Myocyte (in vitro differentiated cells): ENCODE data around the gene GRIK3. TPM values are rescaled to one million over a fixed set of nuclear protein-coding genes. Genes with fewer than 3 reads are reported as not detected.

Source experiments
- DNase-seq: peaks from one replicate; pipeline ENCODE4 v3.0.0-alpha.2; 2012; ENCODE audit warnings: low read depth
- total RNA-seq: library from RNA; depleted of rRNA; stranded (reverse); fragments of >200 nt; gene quantifications from 2 replicates; pipeline ENCODE4 v1.2.3, GENCODE V29; 2014

The GRIK3 gene
- total RNA-seq, 1 donor from 2014 or later = not detected

DNA sequence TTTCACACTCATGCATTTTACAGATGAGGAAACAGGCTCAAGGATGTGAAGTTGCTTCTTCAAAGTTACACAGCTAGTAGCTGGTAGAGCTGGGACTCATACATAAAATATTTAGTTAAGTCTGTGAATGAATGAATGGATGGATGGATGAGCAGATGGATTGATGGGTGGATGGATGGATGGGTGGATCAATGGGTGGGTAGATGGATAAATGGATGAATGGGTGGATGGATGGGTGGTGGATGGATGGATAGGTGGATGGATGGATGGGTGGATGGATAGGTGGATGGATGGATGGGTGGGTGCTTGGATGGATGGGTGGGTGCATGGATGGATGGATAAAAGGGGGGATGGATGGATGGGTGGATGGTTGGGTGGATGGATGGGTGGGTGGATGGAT, 240.9 kb downstream of the GRIK3 start:
- DNase-seq = no peak

DNA sequence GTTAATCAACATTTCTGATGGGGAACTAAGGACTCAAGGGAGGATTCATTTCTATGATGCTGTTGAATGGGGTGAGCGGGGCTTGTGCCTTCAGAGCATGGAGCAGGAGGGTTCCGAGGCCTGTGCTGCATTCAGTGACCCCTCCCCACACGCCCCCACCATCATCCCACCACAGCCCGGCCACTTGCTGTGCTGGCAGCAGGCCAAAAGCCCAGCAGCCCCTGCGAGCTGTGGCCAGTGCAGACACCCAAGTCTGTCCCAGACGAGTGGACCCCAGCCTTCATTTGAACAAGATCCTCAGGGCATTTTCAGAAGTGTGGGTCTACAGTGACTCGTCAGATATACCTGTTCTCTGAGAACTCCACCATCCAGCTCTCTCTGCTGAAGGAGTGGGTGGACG, 242.0 kb downstream of the GRIK3 start:
- DNase-seq = no peak

DNA sequence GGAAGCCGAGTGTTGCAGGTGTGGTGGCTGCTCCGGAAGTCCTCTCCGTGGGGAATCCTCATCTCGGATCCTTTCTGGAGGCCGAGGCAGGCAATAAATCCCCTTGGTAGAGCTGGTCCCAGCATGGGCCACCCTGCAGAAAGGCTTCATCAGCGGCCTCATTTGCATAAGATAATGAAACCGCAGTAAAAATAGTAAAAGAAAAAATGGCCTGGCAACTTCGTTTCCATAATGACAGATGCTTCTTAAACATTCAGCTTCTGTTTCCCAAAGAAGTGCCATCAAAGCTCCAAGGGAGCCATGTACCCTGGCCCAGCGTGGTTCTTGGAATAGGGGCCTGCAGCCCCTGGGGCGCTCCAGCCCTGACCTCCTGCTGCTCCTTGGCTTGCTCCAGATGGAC, 244.1 kb downstream of the GRIK3 start:
- DNase-seq = no peak

DNA sequence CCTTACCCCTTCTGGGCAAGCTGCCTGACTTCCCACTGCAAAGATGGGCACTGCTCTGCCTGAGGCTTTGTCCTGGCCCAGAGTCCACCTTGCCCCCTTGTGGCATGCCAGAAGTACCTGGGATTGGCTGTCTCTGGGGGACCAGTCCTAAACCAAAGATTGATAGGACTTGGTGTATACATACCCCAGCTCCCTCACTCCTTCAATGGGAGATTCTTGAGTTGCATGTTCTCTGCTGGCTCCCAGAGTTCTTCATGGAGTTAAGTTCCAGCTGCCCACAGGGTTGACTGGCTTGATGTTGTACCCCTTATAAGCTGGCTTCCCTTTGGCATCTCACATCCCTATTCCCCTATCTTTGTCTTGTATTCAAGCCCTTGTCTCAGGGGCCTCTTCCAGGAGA, 244.8 kb downstream of the GRIK3 start:
- no peak for DNase-seq

DNA sequence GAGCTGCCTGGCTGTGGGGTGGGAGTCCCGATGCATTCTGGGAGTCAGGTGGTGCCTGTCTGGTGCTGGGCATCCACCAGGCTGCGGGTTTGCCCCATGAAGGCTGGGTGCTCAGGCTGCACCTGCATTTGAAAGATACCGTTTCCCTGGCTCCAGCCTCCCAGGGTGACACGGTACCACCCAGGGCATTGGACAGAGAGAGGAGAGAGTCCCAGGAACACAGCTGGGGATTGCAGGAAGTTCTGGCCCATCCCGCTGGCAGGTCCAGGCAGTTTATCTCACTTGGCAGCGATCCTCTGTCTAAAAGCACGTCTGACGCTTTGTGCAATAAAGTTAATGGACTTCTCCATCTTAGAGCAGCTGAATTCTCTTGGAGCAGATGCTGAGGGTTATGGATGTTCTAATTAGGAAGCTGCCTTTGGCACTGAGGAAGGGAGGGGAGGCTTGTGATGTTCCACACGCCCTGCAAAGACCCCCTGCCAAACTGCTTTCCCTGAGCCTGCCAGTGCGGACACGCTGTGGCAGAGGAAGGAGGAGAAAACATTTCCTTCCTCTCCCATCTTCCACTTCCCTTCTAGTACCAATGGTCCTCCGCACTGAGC, 246.9 kb downstream of the GRIK3 start:
- no peak for DNase-seq

DNA sequence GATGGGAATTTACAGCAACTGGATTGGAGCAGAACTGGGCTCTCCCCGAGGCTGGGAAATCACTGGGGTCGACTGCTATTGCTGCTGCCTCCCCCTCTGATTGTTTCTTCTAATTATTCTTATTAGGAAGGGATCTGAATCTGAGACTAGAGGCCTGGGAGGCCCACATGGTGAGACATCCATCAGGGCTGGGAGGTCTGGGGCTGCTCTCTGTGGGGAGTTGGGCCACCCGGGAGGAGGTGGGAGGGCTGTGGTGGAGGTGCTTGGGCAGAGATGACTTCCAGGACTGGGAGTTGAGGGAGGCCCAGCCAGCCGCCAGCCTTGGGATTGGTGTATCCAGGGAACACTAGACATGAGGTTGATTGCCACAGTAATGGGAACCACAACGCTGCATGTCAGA, 247.9 kb downstream of the GRIK3 start:
- DNase-seq = no peak

DNA sequence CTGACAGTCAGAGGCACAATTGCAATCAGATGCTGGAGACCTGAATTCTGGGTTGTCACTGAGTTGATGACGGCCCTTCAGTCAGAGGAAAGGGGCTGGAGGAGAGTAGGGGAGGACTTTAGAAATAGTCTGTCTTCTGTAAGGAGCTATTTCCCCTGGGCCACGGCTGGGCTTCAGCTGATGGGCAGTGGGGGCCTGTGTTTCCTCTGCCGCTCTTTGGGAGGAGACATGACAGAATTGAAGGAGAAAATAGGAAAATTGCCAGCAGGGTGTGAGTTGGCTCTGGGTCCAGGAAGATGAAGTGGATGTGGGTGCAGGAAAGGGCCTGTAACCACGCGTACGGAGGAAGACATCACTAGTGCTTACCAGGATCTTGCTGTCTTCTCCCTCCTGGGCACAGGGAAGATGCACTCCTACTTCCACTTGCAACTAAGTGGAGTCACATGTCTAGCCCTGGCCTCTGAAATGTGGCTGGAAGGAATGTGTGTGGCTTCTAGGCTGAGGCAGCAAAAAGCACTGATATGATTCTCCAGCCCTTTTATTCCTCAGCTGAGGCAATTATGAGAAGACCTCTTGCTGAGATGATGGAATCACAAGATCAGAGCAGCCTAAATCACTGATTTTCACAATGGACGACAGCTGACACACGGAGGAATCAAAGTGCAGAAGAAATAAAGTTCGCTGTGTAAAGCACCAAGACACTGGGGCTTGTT, 250.0 kb downstream of the GRIK3 start:
- no peak for DNase-seq

DNA sequence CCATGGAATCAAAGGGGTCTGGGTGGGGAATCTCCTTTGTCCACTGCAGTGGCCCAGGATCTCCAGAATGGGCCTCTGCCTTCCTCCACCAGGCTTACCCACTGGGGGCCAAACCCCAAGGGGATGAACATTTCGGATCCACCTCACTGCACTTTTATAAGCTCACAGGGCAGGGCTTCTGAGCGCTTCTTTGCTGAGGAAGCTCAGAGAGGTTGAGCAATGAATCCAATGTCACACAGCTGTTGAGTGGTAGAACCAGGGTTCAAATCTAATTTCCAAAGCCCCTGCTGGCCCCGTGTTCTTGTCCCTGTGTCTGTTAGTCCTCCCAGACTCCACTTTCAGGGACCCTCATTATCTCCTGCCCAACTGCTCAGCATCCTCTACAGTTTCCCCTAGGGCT, 250.8 kb downstream of the GRIK3 start:
- DNase-seq = no peak

DNA sequence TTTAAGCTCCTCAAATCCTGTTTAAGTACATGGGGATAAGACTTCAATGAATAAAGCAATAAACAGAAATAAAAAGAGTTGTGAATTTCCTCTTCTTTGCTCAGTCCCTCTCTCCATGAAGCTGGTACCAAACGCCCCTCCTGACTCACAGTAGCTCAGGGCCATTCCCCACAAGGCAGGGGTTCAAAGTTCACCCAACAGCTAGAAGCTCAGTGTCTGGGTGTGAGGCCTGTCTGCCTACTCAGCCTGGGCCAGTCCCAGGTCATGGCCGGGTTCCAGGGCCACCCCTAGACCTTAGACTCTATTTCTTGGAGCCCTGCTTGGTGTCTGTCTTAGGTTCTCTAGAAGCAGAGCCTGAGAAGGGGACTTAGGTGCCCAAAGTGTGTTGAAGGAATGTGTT, 251.5 kb downstream of the GRIK3 start:
- no peak for DNase-seq

DNA sequence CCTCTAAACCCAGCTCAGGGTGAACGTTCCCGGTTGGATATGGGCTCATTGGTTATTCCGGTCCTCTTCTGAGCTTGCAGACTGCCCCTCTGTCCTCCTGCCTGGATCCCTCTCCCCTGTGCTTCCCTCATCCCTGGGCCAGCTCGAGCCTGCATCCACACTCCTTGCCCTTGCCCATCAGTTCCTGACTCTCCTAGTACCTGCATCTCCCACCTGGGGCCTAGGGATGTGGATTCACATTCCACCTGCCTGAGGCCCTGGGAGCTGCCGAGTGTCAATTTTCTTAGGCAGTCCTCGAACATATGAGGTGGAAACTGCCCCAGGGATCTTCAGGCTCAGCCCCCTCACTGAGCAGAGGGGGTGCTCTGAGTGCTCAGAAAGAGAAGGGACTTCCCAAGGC, 252.2 kb downstream of the GRIK3 start:
- no peak for DNase-seq

DNA sequence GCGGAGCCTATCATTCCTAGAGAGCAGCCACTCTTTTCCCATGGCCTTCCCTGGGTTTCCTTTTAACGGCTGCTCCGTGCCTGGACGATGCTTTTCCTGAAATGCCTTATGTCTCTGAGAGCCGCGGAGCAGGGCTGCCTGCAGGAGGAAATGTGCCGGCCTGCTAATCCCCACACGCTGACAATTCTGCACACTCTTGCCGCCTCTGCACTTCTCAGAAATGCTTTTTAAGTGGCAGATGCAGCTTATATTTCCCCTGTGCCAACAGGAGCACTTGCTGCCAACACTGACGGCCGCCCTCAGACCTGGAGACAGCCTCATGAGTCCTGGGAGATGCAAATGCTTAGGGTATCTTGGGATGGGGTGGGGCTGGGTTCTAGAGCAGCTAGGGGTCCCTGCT, 253.2 kb downstream of the GRIK3 start:
- DNase-seq = no peak

DNA sequence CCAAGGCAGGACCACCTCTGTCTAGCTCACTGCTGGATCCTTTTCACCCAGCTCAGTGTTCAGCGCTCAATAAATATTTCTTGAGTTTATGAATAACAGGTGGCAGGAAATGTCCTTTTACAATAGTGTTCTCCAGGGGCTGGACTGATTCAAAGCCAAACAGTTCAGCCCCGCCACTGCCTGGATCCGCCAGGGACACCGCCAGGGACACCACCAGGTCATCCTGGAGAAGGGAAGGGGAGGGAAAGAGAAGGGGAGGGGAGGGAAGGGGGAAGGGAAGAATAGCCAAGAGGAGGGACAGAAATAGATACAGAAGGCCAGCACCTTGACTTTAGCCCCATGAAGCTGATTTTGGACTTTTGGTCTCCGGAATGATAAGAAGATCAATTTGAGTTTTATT, 255.6 kb downstream of the GRIK3 start:
- no peak for DNase-seq

DNA sequence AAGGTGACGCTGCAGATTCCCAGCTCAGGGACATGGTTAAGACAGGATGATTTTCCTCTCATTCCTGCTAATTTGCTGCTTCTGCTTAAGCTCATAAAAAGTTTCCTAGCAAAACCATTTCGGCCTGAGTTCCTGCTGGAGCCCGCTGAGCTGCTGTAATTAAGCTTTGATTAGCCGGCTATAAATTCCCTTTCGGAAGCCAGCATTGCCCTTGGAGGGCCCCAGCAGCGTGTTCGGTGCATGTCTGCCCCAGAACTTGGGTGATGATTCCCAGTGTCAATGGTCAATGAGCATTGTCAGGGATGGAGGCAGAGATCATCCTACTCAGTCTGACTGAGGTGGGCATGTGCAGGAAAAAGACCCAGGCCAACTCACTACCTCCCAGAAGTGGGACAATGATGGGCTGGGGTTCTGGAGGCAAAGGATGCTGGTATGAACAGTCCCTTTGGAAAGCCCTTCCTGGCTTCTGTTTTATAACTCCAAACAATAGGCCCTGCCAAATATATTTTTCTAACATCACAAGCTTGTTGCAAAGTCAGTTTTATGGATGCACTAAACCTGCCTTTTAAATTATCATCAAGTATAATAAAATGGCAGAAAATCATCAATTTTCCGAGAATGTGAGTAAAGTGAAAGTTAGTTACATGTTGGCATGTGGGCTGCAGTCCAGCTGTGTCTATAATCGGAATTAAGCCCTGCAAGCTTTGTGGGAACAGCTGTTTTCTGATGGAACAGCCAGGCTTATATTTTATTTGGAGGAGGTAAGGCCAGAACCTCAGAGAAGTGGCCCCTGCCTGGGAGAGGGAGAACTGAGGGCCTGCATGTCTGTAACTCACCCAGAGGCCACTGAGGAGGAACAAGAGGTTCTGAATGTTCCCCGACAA, 257.1 kb downstream of the GRIK3 start:
- DNase-seq = no peak

DNA sequence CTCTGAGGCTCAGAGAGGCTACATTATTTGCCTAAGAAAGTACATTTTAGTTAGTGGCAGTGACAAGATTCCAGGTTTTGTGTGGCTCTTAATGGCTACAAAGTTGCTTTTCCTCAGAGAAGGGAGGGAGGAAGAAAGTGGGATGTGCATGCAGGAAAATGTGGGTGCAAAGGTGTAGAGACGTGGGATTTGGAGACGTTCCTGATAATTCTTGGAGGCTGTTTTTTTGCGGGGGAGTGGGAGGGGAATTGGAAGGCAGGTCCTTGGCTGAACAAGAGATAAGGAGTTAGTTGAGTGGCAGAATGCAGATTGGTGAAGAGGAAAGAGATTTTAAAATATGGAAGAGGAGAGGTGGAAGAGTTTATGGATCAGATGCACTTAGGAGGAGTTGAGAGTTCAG, 258.1 kb downstream of the GRIK3 start:
- no peak for DNase-seq

DNA sequence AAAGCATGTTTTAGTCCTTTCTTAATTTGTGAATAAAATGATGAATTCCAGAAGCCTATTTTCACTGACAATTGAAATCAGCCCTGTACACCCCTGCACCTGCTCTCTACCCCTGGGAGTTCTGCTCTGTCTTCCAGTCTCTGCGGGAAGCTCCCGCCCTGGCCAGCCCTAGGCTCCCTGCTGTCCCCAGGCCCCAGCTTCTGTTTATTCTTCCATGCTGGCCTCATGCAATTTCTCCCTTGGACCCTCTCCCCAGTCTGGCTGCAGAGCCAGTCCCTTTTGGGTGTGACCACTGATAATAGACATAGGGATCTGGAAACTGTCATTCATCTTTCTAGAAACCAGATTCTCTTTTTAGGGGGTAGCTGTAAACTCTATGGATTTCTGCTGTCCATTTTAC, 258.6 kb downstream of the GRIK3 start:
- DNase-seq = no peak

DNA sequence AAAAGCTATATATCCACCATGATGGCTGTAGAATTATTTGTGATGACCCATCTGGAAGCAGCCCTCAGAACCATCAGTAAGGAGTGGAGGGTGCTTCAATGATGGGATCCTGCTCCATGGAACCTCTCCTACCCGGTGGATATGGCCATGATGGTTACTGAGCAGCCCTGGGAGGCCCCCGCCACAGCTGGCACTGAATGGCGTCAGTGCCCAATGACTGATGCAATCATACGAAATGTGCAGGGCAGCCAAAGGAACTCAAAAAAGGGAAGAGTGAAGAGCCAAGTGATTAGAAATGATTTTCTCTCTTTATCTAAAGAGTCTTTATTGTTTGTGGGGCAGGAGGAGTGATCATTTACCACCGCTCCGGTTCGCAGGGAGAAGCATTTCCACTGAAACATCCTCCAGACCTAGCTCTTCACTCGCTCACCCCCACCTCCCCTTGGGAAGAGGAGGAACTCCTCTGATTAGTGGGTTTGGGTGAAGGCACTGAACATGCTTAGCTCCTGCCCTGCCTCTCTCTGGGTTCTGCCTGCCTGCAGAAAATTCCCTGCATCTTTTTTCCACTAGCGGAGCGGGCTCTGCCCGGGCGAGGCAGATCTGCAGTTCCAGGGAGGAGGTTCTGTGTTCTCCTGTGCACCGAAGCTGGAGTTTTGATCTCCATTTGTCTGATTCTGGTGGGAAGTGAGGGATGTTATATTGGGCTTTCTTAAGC, 260.3 kb downstream of the GRIK3 start:
- DNase-seq = no peak

DNA sequence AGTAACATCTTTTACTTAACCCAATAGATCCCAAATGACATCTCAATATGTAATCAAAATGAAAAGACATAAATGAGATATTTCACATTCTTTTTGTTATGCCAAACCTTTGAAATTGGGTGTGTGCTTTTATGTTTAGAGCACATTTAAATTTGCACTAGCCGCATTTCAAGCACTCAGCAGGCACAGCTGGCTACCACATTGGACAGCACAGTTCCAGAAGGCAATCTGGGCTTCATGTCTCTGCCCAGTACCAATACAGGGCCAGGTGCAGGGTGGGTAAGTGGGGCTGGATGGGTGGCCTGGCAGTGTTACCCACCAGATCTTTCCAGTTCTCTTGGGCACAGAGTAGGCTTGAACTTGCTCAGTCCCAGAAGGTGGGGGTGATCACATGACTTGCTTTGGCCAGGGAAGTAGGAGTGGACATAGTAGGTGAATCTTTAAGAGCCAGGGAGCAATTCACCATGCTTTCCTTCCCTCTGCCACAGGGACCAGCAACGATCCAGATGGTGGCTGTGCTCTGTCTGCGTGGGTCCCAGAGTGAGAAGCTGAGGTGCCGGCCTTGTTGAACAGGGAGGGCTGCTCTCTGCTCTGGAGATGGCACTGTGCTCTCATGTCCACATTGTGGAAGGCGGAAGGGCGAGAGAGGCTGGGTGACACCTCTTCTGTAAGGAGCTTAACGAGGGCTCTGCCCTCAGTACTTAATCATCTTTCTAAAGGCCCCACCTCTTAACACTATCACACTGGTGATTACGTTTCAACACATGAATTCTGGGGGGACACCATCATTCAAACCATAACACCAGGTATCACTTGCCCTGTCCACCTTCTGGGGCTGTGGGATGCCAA, 261.4 kb downstream of the GRIK3 start:
- DNase-seq = no peak

DNA sequence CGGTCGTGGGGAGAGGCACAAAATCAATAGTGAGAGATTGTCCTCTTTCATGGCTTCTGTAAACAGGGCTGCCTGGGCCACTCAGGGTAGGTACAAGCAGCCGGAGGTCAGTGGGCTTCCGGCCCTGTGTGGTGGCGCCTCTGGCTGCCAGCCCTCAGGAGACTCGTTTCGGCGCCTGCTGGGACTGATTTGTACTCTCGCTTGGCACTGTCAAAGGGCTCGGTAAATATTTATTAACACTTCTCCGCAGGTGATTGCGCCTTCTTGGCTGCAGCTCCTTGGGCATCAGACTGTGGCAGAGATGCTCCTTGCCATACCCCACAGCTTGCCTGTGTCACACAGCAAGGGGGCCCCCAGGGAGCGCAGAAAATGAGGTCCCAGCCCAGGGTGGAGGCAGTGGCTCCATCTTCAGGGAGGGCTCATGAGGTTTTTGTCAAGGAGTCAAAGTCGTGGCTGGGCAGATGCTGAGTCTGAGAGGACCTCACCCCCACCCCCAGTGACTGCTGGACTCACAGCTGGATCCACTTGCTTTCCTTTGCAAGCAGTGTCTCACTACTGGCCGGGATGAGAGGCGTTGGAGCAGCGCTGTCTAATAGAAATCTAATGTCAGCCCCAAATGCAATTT, 262.5 kb downstream of the GRIK3 start:
- no peak for DNase-seq

DNA sequence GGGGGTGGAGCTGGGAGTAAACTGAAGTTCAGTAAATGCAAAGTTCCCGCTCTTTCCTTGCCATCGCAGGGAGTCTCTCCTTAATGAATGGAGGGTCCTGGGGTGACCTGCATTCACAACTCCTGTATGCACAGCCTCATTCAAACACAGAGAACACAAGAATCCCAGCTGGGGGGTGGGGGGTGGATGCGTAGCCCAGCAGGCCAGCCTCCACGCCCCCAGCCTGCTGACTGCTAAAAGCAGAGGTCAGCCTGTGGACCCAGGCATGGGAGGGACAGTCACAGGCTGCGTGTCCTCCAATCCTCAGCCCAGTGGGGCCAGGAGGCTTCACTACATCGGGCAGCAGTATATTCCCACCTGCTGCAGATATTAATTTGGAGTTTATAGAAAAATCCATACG, 263.1 kb downstream of the GRIK3 start:
- no peak for DNase-seq
